GM12878 (cell line): Measurements from ENCODE around the gene CARD19. TPM values are rescaled to one million over a fixed set of nuclear protein-coding genes. Genes with fewer than 3 reads are reported as not detected.

Source experiments
- ATAC-seq: fragments of 200-7000 bp; cut with Tn5 transposase; 3 replicates; pipeline ENCODE4 v1.9.1; 2020; ENCODE audit warnings: mild to moderate bottlenecking, moderate library complexity
- BruUV-seq: library from RNA; stranded (reverse); fragments of 400-500 nt; replicated peaks from 2 replicates; lab custom pipeline; 2021; lab: Mats Ljungman, UMichigan
- CTCF ChIA-PET: fragments of 300-600 bp; sonication (Branson Sonifier 250); formaldehyde crosslinking; extraction: SDS; loops from one replicate; lab custom pipeline; 2021; ENCODE audit warnings: inconsistent platforms; lab: Yijun Ruan, JAX
- POLR2A ChIA-PET: fragments of 350-600 bp; formaldehyde crosslinking; extraction: SDS; loops from one replicate; lab custom pipeline; 2021; ENCODE audit warnings: inconsistent platforms; lab: Charles Lee
- RAD21 ChIA-PET: fragments of 300-600 bp; sonication (Branson Sonifier 250); formaldehyde crosslinking; loops from one replicate; lab custom pipeline; 2023; ENCODE audit warnings: antibody characterized with exemption; ENCODE audit not compliant: unreplicated experiment; lab: Charles Lee
- SMC1A ChIA-PET: fragments of 300-600 bp; sonication (Branson Sonifier 250); formaldehyde crosslinking; loops from one replicate; lab custom pipeline; 2023; ENCODE audit not compliant: unreplicated experiment, uncharacterized antibody; lab: Charles Lee
- DNase-seq: peaks from one replicate; pipeline ENCODE4 v3.0.0-alpha.2; 2011; ENCODE audit warnings: low read depth, low spot score
- FAIRE-seq: peaks from 3 replicates; lab custom pipeline; 2011; peaks lifted over from hg19 to GRCh38; lab: Jason Lieb, UNC
- H2AFZ ChIP-seq: 2 replicates; pipeline ENCODE4 v1.6.0; 2011; ENCODE audit warnings: low read depth, low read length, control low read depth; ENCODE audit not compliant: control insufficient read depth
- H3K27ac ChIP-seq: 2 replicates; pipeline ENCODE4 v1.5.1; 2011; ENCODE audit warnings: control low read depth; ENCODE audit not compliant: control insufficient read depth, insufficient read depth
- H3K27me3 ChIP-seq, 2 experiments: replicated peaks in 1 of 2; 2 replicates each; pipeline versions ENCODE4 v1.6.0 to v1.6.1; 2011; ENCODE audit warnings: low read length in 1 of 2; ENCODE audit not compliant: control insufficient read depth in 2 of 2, insufficient read depth in 2 of 2
- H3K36me3 ChIP-seq, 2 experiments: 2 replicates each; pipeline ENCODE4 v1.5.1; 2011; ENCODE audit warnings: low read length in 1 of 2; ENCODE audit not compliant: control insufficient read depth in 2 of 2, insufficient read depth in 2 of 2
- H3K4me1 ChIP-seq: 2 replicates; pipeline ENCODE4 v1.6.1; 2011; ENCODE audit warnings: mild to moderate bottlenecking, low read length, moderate library complexity, mixed read lengths; ENCODE audit not compliant: control insufficient read depth, insufficient read depth
- H3K4me2 ChIP-seq: 2 replicates; pipeline ENCODE4 v1.6.0; 2011; ENCODE audit warnings: control low read depth; ENCODE audit not compliant: control insufficient read depth, insufficient read depth
- H3K4me3 ChIP-seq: fragments of 200-600 bp; sonication (generic); 2 replicates; pipeline ENCODE4 v1.5.1; 2016
- H3K79me2 ChIP-seq: 2 replicates; pipeline ENCODE4 v1.6.0; 2011; ENCODE audit warnings: low read length; ENCODE audit not compliant: control insufficient read depth, insufficient read depth
- H3K9ac ChIP-seq: 2 replicates; pipeline ENCODE4 v1.8.0; 2011; ENCODE audit warnings: low read length, control low read depth, mixed read lengths; ENCODE audit not compliant: control insufficient read depth, insufficient read depth
- H3K9me3 ChIP-seq: replicated peaks from 3 replicates; pipeline ENCODE4 v1.5.1; 2011; ENCODE audit warnings: mild to moderate bottlenecking, low read length; ENCODE audit not compliant: control insufficient read depth, insufficient read depth
- H4K20me1 ChIP-seq: 2 replicates; pipeline ENCODE4 v1.6.0; 2011; ENCODE audit not compliant: control insufficient read depth, insufficient read depth
- IRF4 ChIP-seq: IDR thresholded peaks from 2 replicates; pipeline ENCODE4 v1.6.1; 2011; ENCODE audit warnings: low read depth, low read length
- NFIC ChIP-seq: IDR thresholded peaks from 2 replicates; pipeline ENCODE4 v1.6.1; 2012; ENCODE audit warnings: low read depth, mild to moderate bottlenecking, inconsistent platforms, low read length, moderate library complexity
- STAT3 ChIP-seq: IDR thresholded peaks from 2 replicates; pipeline ENCODE4 v1.6.1; 2011; ENCODE audit warnings: low read depth, low read length, improper control_type of control experiment
- TCF7 ChIP-seq: IDR thresholded peaks from 2 replicates; pipeline ENCODE4 v1.6.1; 2014; ENCODE audit warnings: antibody characterized with exemption, borderline replicate concordance
- ZBTB33 ChIP-seq: fragments of 450-650 bp; IDR thresholded peaks from 2 replicates; pipeline ENCODE4 v1.6.1; 2017; ENCODE audit warnings: mild to moderate bottlenecking
- WGBS: methylation state at CpG from one replicate; pipeline ENCODE4 v1.1.6; 2016; ENCODE audit warnings: low lambda C conversion rate; ENCODE audit not compliant: insufficient replicate concordance, insufficient coverage; ENCODE audit errors: missing lambda C conversion rate; 5-methylcytosine and 5-hydroxymethylcytosine counted together
- in situ Hi-C: fragments of 300-500 bp; cut with MboI; formaldehyde crosslinking; loops from 9 replicates; pipeline ENCODE4 v1.14.3; 2018; ENCODE audit warnings: mixed read lengths
- intact Hi-C: fragments of 100-400 bp; cut with micrococcal nuclease; formaldehyde crosslinking; loops from one replicate; pipeline ENCODE4 v1.14.2; 2022; ENCODE audit not compliant: unreplicated experiment
- polyA plus RNA-seq, 11 experiments: library from polyadenylated mRNA; depleted of rRNA in 4 of 11; unstranded in 6 of 11; stranded (reverse) in 5 of 11; fragments of >200 nt; fragmentation: Nextera tagmentation in 4 of 11; fragmentation: Illumina TruSeq in 1 of 11; extraction: Ambion mirVana in 4 of 11; extraction: Trizol in 1 of 11; gene quantifications; 1 replicate in 1 of 11; 2 replicates in 10 of 11; pipeline versions ENCODE4 v1.2.1 to v1.2.3, GENCODE V29; 2011 to 2016; ENCODE audit warnings: inconsistent platforms in 2 of 11, missing spikeins in 2 of 11, low read depth in 1 of 11
- total RNA-seq, 4 experiments: library from RNA; depleted of rRNA in 3 of 4; stranded (reverse); fragments of >200 nt in 3 of 4; fragmentation: Illumina TruSeq in 1 of 4; extraction: Trizol in 1 of 4; gene quantifications; 2 replicates each; pipeline versions ENCODE4 v1.2.1 to v1.2.3, GENCODE V29; 2013 to 2021
- TF ChIP-seq, protein P1 (sequence below): fragments of 450-650 bp; conservative IDR thresholded peaks from 2 replicates; pipeline ENCODE4 v1.6.1; 2017; ENCODE audit warnings: mild to moderate bottlenecking, moderate library complexity

CARD19 gene
- total and polyA plus RNA-seq, 10 of the 15 experiments (the other 5 are each of a cell fraction or from before 2014, with no cell fraction given), result 0.61 to 41.6 (median 19.9) TPM

GRCh38 chr9:93072383-93072795, 23.6 kb upstream of the CARD19 start:
- intact Hi-C loops, result no loop called here
- no TSS peak for BruUV-seq
- ChIA-PET SMC1A (interaction anchor here (1.2 kb wide), 1 partner anchor 8 kb away, joined by 4 read pairs; no protein-coding TSS in a partner anchor), RAD21 (no interaction called here), CTCF (no interaction called here)
- H3K79me2 ChIP-seq, result peaks cover 1% of the 10 kb centered on the region
- peaks cover 0 to 6% of the 10 kb centered on the region in 2 experiments; a peak in 3 of 4 replicates for H3K36me3 ChIP-seq
- H3K4me2 ChIP-seq, result no peak overlapping the region
- no peak for DNase-seq
- TF ChIP-seq TCF7, result no peak
- TF ChIP-seq ZBTB33, result no peak
- no peak for TF ChIP-seq IRF4
- no peak for TF ChIP-seq NFIC
- no peak for TF ChIP-seq STAT3
- TF ChIP-seq, protein P1, sequence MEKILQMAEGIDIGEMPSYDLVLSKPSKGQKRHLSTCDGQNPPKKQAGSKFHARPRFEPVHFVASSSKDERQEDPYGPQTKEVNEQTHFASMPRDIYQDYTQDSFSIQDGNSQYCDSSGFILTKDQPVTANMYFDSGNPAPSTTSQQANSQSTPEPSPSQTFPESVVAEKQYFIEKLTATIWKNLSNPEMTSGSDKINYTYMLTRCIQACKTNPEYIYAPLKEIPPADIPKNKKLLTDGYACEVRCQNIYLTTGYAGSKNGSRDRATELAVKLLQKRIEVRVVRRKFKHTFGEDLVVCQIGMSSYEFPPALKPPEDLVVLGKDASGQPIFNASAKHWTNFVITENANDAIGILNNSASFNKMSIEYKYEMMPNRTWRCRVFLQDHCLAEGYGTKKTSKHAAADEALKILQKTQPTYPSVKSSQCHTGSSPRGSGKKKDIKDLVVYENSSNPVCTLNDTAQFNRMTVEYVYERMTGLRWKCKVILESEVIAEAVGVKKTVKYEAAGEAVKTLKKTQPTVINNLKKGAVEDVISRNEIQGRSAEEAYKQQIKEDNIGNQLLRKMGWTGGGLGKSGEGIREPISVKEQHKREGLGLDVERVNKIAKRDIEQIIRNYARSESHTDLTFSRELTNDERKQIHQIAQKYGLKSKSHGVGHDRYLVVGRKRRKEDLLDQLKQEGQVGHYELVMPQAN, result no peak
- TF ChIP-seq, all 136 proteins: peak for 0
- in situ Hi-C loops, result no loop called here
- Histone ChIP-seq H3K9ac (no peak overlapping the region), H3K4me1 (no peaks in the 10 kb centered on the region), H2AFZ (no peak overlapping the region), H3K27me3 (no peaks in the 10 kb centered on the region), H3K9me3 (no peaks in the 10 kb centered on the region), H4K20me1 (no peaks in the 10 kb centered on the region), H3K27ac (no peak overlapping the region), H3K4me3 (no peak overlapping the region)
- POLR2A ChIA-PET, result no interaction called here
- FAIRE-seq (no peak), ATAC-seq (no peak)
- 96% methylated on average over 5 of the region's 5 CpGs for WGBS
